GM18951 (cell line): ENCODE results near the gene SETX.
"Not testable (repeated sequence)": the region's sequence is repeated elsewhere in the genome, so short reads cannot be mapped to it uniquely, and the experiment has no call there.

Experiments
- POLR2A ChIP-seq: IDR thresholded peaks from 4 replicates; pipeline ENCODE4 v1.6.1; 2011; ENCODE audit warnings: mild to moderate bottlenecking; ENCODE audit not compliant: insufficient read length, insufficient read depth; ENCODE audit errors: extremely low read depth
- in situ Hi-C: fragments of 300-500 bp; cut with MboI; formaldehyde crosslinking; loops from one replicate; pipeline ENCODE4 v1.12.0; 2022; ENCODE audit warnings: low sequenced_read_pairs, mixed read lengths, inconsistent platforms; ENCODE audit not compliant: unreplicated experiment

Gene SETX, protein sequence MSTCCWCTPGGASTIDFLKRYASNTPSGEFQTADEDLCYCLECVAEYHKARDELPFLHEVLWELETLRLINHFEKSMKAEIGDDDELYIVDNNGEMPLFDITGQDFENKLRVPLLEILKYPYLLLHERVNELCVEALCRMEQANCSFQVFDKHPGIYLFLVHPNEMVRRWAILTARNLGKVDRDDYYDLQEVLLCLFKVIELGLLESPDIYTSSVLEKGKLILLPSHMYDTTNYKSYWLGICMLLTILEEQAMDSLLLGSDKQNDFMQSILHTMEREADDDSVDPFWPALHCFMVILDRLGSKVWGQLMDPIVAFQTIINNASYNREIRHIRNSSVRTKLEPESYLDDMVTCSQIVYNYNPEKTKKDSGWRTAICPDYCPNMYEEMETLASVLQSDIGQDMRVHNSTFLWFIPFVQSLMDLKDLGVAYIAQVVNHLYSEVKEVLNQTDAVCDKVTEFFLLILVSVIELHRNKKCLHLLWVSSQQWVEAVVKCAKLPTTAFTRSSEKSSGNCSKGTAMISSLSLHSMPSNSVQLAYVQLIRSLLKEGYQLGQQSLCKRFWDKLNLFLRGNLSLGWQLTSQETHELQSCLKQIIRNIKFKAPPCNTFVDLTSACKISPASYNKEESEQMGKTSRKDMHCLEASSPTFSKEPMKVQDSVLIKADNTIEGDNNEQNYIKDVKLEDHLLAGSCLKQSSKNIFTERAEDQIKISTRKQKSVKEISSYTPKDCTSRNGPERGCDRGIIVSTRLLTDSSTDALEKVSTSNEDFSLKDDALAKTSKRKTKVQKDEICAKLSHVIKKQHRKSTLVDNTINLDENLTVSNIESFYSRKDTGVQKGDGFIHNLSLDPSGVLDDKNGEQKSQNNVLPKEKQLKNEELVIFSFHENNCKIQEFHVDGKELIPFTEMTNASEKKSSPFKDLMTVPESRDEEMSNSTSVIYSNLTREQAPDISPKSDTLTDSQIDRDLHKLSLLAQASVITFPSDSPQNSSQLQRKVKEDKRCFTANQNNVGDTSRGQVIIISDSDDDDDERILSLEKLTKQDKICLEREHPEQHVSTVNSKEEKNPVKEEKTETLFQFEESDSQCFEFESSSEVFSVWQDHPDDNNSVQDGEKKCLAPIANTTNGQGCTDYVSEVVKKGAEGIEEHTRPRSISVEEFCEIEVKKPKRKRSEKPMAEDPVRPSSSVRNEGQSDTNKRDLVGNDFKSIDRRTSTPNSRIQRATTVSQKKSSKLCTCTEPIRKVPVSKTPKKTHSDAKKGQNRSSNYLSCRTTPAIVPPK (N-terminal part only)

GRCh38 chr9:132354637-132355355 is at the start of gene SETX:
Gene SETX (minus strand): TSS chr9:132354986. CDS start chr9:132349428, 5,558 bp downstream.
- peak; percentile 98 for TF ChIP-seq POLR2A
- in situ Hi-C loops: no loop called here

- TF ChIP-seq POLR2A: no peak
- in situ Hi-C loops: no loop called here
Observed at GRCh38 chr9:132404228-132404881, 49.6 kb upstream of the SETX start.

GRCh38 chr9:132401824-132402223 is 47.0 kb upstream of the SETX start:
- in situ Hi-C loops: no loop called here
- no peak for TF ChIP-seq POLR2A

GRCh38 chr9:132395560-132395959 is 40.8 kb upstream of the SETX start:
- TF ChIP-seq POLR2A: no peak
- in situ Hi-C loops: no loop called here

- in situ Hi-C loops: no loop called here
- no peak for TF ChIP-seq POLR2A
Observed at GRCh38 chr9:132391449-132391848, 36.7 kb upstream of the SETX start.

- no peak for TF ChIP-seq POLR2A
- in situ Hi-C loops: no loop called here
Observed at GRCh38 chr9:132390966-132391365, 36.2 kb upstream of the SETX start.

DNA sequence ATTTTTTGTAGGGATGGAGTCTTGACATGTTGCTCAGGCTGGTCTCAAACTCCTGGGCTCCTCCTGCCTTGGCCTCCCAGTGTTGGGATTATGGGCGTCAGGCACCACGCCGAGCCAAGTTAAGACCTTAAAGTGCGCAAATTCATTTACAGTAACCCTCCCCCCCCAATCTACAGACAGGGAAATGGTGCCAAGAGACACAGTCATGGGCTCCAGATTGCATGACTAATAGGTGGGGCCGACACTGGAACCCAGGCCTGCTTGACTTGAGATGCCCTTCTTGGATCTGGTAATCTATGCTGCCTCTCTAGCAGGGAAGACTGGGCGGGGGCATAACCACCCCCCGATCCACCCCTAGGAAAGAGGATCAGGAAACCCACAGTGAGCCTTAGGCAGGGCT is 32.3 kb upstream of the SETX start:
- in situ Hi-C loops: no loop called here
- no peak for TF ChIP-seq POLR2A

- in situ Hi-C loops: no loop called here
- no peak for TF ChIP-seq POLR2A
Observed at GRCh38 chr9:132384376-132384775, 29.6 kb upstream of the SETX start.

DNA sequence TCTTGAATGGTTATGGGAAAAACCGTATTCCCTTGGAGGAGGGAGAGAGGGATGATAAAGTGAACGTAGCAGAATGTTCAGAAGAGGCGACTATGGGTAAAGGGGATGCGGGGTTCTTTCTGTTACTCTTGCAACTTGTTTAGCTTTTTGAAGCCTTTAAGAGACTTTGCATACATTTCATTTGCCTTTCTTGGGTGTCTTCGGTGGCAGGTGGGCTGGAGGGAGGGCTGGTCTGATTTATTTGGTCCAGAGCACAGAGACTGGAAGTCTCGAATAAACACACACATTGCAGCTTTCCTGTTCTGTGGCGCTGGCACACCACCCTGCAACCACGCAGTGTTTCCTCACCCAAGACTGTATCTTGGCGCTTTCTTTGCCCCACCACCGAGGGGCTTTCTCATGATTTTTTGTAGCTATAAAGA is 28.7 kb upstream of the SETX start:
- peak; percentile 46 for TF ChIP-seq POLR2A
- in situ Hi-C loops: no loop called here

DNA sequence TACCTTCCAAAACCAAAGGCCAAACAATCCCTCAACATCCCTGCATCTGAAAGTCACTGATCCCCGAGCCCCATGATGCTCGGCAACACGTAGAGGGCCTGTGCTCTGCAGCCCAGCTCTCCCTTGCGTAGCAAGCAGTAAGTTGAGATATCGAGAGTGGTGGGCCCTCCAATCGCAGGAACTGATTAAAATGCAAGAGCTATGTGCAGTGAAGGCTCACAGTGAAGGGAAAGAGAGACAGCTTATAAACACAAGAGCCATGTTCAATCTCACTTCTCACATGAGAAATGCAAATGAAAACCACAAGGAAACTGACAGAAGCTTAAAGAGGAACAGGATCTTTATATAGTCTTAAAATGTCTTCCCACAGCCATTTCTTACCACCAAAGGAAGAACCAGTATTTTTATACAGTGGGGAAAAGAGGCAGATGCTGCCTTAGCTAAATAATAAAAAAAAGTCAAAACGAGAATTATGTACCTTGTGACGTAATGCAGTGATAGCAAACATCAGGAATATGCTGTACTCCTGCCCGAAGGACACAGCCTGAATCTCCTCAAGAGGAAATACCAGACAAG is 27.3 kb upstream of the SETX start:
- in situ Hi-C loops: no loop called here
- peak; percentile 33 for TF ChIP-seq POLR2A

DNA sequence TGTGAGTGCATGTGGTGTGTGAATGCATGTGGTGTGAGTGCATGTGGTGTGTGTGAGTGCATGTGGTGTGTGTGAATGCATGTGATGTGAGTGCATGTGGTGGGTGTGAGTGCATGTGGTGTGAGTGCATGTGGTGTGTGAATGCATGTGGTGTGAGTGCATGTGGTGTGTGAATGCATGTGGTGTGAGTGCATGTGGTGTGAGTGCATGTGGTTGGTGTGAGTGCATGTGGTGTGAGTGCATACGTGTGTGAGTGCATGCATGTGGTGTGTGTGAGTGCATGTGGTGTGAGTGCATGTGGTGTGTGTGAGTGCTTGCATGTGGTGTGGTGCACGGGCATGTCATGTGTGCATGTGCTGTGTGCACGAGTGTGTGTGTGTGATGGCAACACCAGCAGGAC is 23.6 kb upstream of the SETX start:
- in situ Hi-C loops: not testable (repeated sequence)

- in situ Hi-C loops: not testable (repeated sequence)
Observed at GRCh38 chr9:132377769-132378168, 23.0 kb upstream of the SETX start.
